ENCODE measurements around the gene CRTC2.

- peak in 1 of 2 donors; percentile 96 for TF ChIP-seq POLR2A (IDR thresholded peaks at IDR 0.05)
- TF ChIP-seq, protein P1, sequence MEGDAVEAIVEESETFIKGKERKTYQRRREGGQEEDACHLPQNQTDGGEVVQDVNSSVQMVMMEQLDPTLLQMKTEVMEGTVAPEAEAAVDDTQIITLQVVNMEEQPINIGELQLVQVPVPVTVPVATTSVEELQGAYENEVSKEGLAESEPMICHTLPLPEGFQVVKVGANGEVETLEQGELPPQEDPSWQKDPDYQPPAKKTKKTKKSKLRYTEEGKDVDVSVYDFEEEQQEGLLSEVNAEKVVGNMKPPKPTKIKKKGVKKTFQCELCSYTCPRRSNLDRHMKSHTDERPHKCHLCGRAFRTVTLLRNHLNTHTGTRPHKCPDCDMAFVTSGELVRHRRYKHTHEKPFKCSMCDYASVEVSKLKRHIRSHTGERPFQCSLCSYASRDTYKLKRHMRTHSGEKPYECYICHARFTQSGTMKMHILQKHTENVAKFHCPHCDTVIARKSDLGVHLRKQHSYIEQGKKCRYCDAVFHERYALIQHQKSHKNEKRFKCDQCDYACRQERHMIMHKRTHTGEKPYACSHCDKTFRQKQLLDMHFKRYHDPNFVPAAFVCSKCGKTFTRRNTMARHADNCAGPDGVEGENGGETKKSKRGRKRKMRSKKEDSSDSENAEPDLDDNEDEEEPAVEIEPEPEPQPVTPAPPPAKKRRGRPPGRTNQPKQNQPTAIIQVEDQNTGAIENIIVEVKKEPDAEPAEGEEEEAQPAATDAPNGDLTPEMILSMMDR (IDR thresholded peaks at IDR 0.05) = no peak
Observed at GRCh38 chr1:153990468-153991150, 32.2 kb upstream of the CRTC2 start, which contains the start of gene RPS27.
